Mesenchymal stem cell (in vitro differentiated cells and primary cell): ENCODE data around the gene MARVELD1.

Experiments used
- DNase-seq: peaks from one replicate; pipeline ENCODE4 v3.0.0-alpha.2; 2013
- H2AFZ ChIP-seq: one replicate; pipeline ENCODE4 v1.6.1; 2013; ENCODE audit warnings: low read depth, mild to moderate bottlenecking, control low read depth, inconsistent platforms, low read length, moderate library complexity
- H2AK5ac ChIP-seq: 2 replicates; pipeline ENCODE4 v1.6.1; 2013; ENCODE audit warnings: low read length, moderate library complexity, mild to moderate bottlenecking, inconsistent platforms; ENCODE audit not compliant: severe bottlenecking
- H2BK120ac ChIP-seq: one replicate; pipeline ENCODE4 v1.6.1; 2013; ENCODE audit warnings: low read depth, mild to moderate bottlenecking, inconsistent platforms, low read length, moderate library complexity
- H2BK12ac ChIP-seq, 2 experiments: one replicate each; pipeline ENCODE4 v1.6.1; 2013; ENCODE audit warnings: inconsistent platforms in 2 of 2, low read length in 2 of 2, mild to moderate bottlenecking in 2 of 2, moderate library complexity in 2 of 2, control low read depth in 1 of 2
- H2BK15ac ChIP-seq: one replicate; pipeline ENCODE4 v1.6.1; 2013; ENCODE audit warnings: mild to moderate bottlenecking, low read depth, inconsistent platforms; ENCODE audit not compliant: poor library complexity, severe bottlenecking
- H2BK5ac ChIP-seq: 2 replicates; pipeline ENCODE4 v1.6.1; 2013; ENCODE audit warnings: low read depth, mild to moderate bottlenecking, low read length, control low read depth, inconsistent platforms; ENCODE audit not compliant: poor library complexity, severe bottlenecking
- H3K14ac ChIP-seq, 2 experiments: one replicate each; pipeline ENCODE4 v1.6.1; 2013; ENCODE audit warnings: inconsistent platforms in 2 of 2, low read length in 2 of 2, control low read depth in 1 of 2, mild to moderate bottlenecking in 1 of 2, moderate library complexity in 1 of 2
- H3K18ac ChIP-seq, 2 experiments: one replicate each; pipeline ENCODE4 v1.6.1; 2013; ENCODE audit warnings: inconsistent platforms in 2 of 2, low read length in 2 of 2, control low read depth in 1 of 2, low read depth in 1 of 2, mild to moderate bottlenecking in 1 of 2
- H3K23ac ChIP-seq, 2 experiments: one replicate each; pipeline ENCODE4 v1.6.1; 2013; ENCODE audit warnings: inconsistent platforms in 2 of 2, low read length in 2 of 2, mild to moderate bottlenecking in 2 of 2, moderate library complexity in 2 of 2, control low read depth in 1 of 2
- H3K27ac ChIP-seq: 2 replicates; pipeline ENCODE4 v1.5.1; 2013; ENCODE audit warnings: mild to moderate bottlenecking, moderate library complexity, low read length, control low read depth, inconsistent platforms; ENCODE audit not compliant: poor library complexity, severe bottlenecking
- H3K27me3 ChIP-seq, 2 experiments: 2 replicates each; pipeline versions ENCODE4 v1.6.1 to v1.7.0; 2013; ENCODE audit warnings: low read length in 2 of 2, mild to moderate bottlenecking in 2 of 2, moderate library complexity in 2 of 2, control low read depth in 1 of 2, inconsistent platforms in 1 of 2; ENCODE audit not compliant: control insufficient read depth in 1 of 2, insufficient read depth in 1 of 2
- H3K36me3 ChIP-seq, 2 experiments: 2 replicates each; pipeline versions ENCODE4 v1.6.1 to v1.7.0; 2013; ENCODE audit warnings: low read length in 2 of 2, control low read depth in 1 of 2, inconsistent platforms in 1 of 2, low read depth in 1 of 2, mild to moderate bottlenecking in 1 of 2; ENCODE audit not compliant: insufficient read depth in 2 of 2, control insufficient read depth in 1 of 2
- H3K4ac ChIP-seq, 2 experiments: one replicate each; pipeline ENCODE4 v1.6.1; 2013; ENCODE audit warnings: inconsistent platforms in 2 of 2, low read length in 2 of 2, mild to moderate bottlenecking in 2 of 2, moderate library complexity in 2 of 2, control low read depth in 1 of 2, low read depth in 1 of 2
- H3K4me1 ChIP-seq: 2 replicates; pipeline ENCODE4 v1.6.1; 2013; ENCODE audit warnings: low read depth, low read length, control low read depth; ENCODE audit not compliant: control insufficient read depth, insufficient read depth
- H3K4me2 ChIP-seq: 2 replicates; pipeline ENCODE4 v1.6.1; 2013; ENCODE audit warnings: low read length, mild to moderate bottlenecking, inconsistent platforms; ENCODE audit not compliant: poor library complexity, severe bottlenecking
- H3K4me3 ChIP-seq, 2 experiments: 2 replicates each; pipeline versions ENCODE4 v1.5.1 to v1.7.0; 2013; ENCODE audit warnings: low read length in 2 of 2, mild to moderate bottlenecking in 2 of 2, control low read depth in 1 of 2, low read depth in 1 of 2; ENCODE audit not compliant: insufficient read depth in 1 of 2
- H3K79me1 ChIP-seq: replicated peaks from 2 replicates; pipeline ENCODE4 v1.6.1; 2013; ENCODE audit warnings: mild to moderate bottlenecking, control low read depth, low read length, inconsistent platforms; ENCODE audit not compliant: poor library complexity, severe bottlenecking
- H3K9ac ChIP-seq: 2 replicates; pipeline ENCODE4 v1.7.0; 2013; ENCODE audit warnings: mild to moderate bottlenecking, low read length, moderate library complexity
- H3K9me3 ChIP-seq: 2 replicates; pipeline ENCODE4 v1.7.0; 2013; ENCODE audit warnings: mild to moderate bottlenecking, low read length; ENCODE audit not compliant: control insufficient read depth
- H4K8ac ChIP-seq: one replicate; pipeline ENCODE4 v1.6.1; 2013; ENCODE audit warnings: inconsistent platforms, mild to moderate bottlenecking, low read length, moderate library complexity
- H4K91ac ChIP-seq: one replicate; pipeline ENCODE4 v1.6.1; 2013; ENCODE audit warnings: mild to moderate bottlenecking, low read length, inconsistent platforms
- whole genome bisulfite sequencing: methylation state at CpG from one replicate; pipeline ENCODE4 v1.1.7; 2013; ENCODE audit warnings: mixed read lengths; 5-methylcytosine and 5-hydroxymethylcytosine counted together

The MARVELD1 gene

DNA sequence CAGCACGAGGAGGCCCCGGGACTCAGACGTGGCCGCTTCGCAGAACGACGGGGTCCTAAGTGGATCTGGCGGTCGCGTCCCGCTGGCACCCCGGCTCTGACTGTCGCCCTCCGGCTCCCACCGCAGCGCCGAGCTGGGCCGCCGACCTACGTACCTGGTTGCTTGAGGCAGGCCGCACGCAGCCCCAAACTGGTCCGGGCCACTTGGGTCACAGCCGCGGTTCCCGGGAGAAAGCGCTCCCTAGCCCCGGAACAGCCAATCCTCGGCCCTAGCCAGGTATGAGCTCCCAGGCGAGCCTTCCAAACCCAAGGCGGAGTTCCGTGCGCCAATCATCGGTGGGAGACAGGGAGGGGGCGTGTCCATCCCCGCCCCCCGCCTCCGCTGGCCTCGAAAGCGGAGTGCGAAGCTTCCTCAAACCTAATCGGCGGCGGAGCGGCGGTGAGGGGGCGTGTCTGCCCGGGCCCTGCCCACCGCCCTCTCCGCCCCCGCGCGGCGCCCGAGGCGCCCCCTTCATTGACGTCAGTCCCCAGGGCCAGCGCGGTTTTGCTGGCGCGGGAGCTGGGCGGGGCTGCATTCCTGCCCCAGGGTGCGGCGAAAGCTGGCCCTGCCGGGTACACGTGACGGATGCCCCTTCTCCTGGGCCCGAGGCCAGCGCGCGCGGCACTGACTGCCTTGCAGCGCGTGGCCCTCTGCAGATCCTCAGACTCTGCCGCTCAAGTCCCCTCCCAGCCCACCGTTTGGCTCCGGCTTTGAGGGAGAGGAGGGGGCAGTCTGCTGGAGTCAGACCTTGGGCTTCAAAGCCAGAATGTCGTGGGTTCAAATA is 26.4 kb upstream of the MARVELD1 start, which contains the start of gene AVPI1:
AVPI1 (minus strand) TSS at position 280 of the 823 bp plus-strand sequence. CDS start 7,336 bp downstream, outside the sequence.
- H2AK5ac ChIP-seq, result no peak within 1 kb of the TSS
- H3K14ac ChIP-seq, result peak within 1 kb of the TSS in 1 of 2 experiments; percentile 89
- no peaks in the 10 kb centered on the region for H3K9me3 ChIP-seq
- no peaks in the 10 kb centered on the region for H3K36me3 ChIP-seq
- H3K4me1 ChIP-seq, result peaks cover 21% of the 10 kb centered on the region
- peak within 1 kb of the TSS; percentile 44 to 70 for H2BK12ac ChIP-seq
- H3K4ac ChIP-seq, result peak within 1 kb of the TSS; percentile 76 to 89
- no peaks in the 10 kb centered on the region for H3K27me3 ChIP-seq
- H4K91ac ChIP-seq, result peak within 1 kb of the TSS; percentile 71
- H2BK5ac ChIP-seq, result no peak within 1 kb of the TSS
- peak within 1 kb of the TSS; percentile 91 for H2BK120ac ChIP-seq
- peak within 1 kb of the TSS in 1 of 2 experiments; percentile 16 for H3K23ac ChIP-seq
- peak within 1 kb of the TSS; percentile 44 for H2BK15ac ChIP-seq
- peak within 1 kb of the TSS; percentile 75 for H4K8ac ChIP-seq
- under 1% methylated on average over 73 of the region's 78 CpGs for WGBS
- peak; percentile 97 for DNase-seq
- H3K4me2 ChIP-seq, result peak within 1 kb of the TSS; percentile 87
- peak within 1 kb of the TSS; percentile 79 to 97 for H3K4me3 ChIP-seq
- peak within 1 kb of the TSS; percentile 96 for H3K9ac ChIP-seq
- peaks cover 7% of the 10 kb centered on the region for H3K79me1 ChIP-seq
- peak within 1 kb of the TSS; percentile 87 to 90 for H3K18ac ChIP-seq
- peak within 1 kb of the TSS; percentile 21 for H3K27ac ChIP-seq
- H2AFZ ChIP-seq, result peak within 1 kb of the TSS; percentile 91

DNA sequence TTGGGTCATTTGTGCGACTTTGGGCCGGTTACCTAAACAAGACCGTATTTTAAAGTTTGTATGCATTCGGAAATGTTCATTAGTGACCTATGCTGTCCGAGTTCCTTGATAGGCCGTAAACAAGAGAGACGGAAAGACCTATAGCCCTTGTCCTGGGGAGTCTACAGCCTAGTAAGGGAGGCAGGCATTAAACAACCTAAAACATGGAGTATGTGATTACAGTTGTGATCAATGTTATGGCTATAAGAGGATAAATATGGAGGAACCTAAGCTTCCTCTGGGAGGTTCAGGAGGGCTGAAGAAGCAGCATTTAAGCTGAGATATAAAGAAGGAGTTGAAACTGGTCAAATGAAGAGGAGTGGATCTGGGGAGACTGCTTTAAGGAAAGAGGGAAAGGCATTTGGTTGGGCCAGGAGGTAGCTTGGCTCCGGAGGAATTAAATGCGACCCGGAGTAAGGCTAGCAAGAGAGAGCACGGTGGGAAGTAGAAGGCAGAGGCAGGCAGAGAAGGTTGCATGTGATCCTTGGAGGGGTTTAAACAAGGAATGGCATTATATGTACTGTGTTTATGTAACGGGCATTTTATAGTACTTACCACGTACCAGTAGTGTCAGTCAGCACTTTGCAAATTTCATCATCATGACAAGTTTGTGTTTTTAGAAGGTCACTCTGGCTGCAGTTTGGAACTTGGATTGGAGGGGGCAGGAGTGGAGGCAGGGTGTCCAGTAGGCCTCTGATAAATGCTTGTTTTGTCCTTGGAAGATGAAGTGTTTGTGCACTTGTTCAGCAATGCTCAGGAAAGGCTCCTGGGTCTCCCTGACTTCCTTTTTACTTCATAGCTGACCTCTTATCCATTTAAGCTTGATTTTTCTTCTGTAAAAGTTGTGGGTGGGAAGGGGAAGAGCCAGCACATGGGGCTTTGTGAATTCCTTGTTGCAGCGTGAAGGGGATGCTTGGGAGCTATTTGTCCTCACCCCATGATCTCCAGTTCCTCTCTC is 25.4 kb upstream of the MARVELD1 start:
- Histone ChIP-seq H3K4me1 (peaks cover 21% of the 10 kb centered on the region), H2AFZ (peak overlapping the region; percentile 11), H2BK12ac (peak overlapping the region; percentile 44 to 70), H3K36me3 (no peaks in the 10 kb centered on the region), H3K23ac (no peak overlapping the region), H3K27me3 (no peaks in the 10 kb centered on the region), H2BK120ac (peak overlapping the region; percentile 91), H3K4me2 (peak overlapping the region; percentile 49), H2AK5ac (no peak overlapping the region), H2BK15ac (peak overlapping the region; percentile 44), H3K27ac (peak overlapping the region; percentile 21), H3K9me3 (no peaks in the 10 kb centered on the region), H3K4me3 (peak overlapping the region in 1 of 2 experiments; percentile 97), H3K4ac (peak overlapping the region; percentile 76 to 89), H3K14ac (no peak overlapping the region), H4K91ac (peak overlapping the region; percentile 71), H2BK5ac (no peak overlapping the region), H3K18ac (peak overlapping the region; percentile 86 to 87), H3K9ac (peak overlapping the region; percentile 88), H4K8ac (peak overlapping the region; percentile 71), H3K79me1 (peaks cover 7% of the 10 kb centered on the region)
- peak; percentile 90 for DNase-seq
- 70% methylated on average over 12 of the region's 14 CpGs for WGBS

DNA sequence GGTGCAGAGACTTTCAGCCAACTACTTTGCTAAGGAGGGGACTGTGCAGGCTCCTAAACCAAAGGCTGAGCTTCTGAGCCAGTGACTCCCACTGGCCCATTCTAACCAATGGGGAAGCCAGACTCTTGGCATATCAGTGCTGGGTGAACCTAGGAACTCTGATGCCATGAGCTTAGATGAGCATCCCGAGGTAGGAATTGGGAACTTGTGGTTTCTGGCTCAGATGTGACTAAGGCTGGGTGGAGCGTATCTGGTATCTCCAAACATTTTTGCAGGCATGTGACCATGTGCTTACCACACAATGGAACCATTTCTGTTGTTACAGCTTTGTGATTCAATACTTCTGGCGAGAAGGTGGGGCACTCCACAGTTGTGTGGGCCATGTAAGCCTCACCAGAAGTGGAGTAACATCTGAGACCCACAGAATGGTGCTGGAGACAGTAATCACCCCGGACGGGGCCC is 23.9 kb upstream of the MARVELD1 start:
- Histone ChIP-seq H3K79me1 (peaks cover 7% of the 10 kb centered on the region), H3K4me1 (peaks cover 14% of the 10 kb centered on the region), H4K91ac (no peak overlapping the region), H3K9ac (peak overlapping the region; percentile 88), H2BK15ac (no peak overlapping the region), H3K23ac (no peak overlapping the region), H3K27ac (no peak overlapping the region), H3K4ac (peak overlapping the region in 1 of 2 experiments; percentile 5), H2BK5ac (no peak overlapping the region), H2AK5ac (no peak overlapping the region), H3K36me3 (no peaks in the 10 kb centered on the region), H3K27me3 (no peaks in the 10 kb centered on the region), H4K8ac (peak overlapping the region; percentile 27), H2BK120ac (no peak overlapping the region), H3K14ac (no peak overlapping the region), H3K18ac (no peak overlapping the region), H3K9me3 (no peaks in the 10 kb centered on the region), H2BK12ac (peak overlapping the region in 1 of 2 experiments; percentile 12), H3K4me2 (no peak overlapping the region), H2AFZ (no peak overlapping the region), H3K4me3 (no peak overlapping the region)
- 70% methylated on average over 5 of the region's 5 CpGs for WGBS
- DNase-seq, result peak; percentile 85
